PC-3 (cell line): ENCODE data around the gene KCTD6.

Source experiments
- EZH2 ChIP-seq: fragments of 300-600 bp; sonication (generic); IDR thresholded peaks from one replicate; pipeline ENCODE4 v1.6.1; 2017; ENCODE audit warnings: antibody characterized with exemption, mild to moderate bottlenecking, low read length; ENCODE audit not compliant: unreplicated experiment
- TF ChIP-seq, protein P1 (sequence below): fragments of 300-600 bp; sonication (generic); conservative IDR thresholded peaks from 2 replicates; pipeline ENCODE4 v1.5.1; 2017; ENCODE audit warnings: antibody characterized with exemption, low read depth, mild to moderate bottlenecking, low read length

DNA sequence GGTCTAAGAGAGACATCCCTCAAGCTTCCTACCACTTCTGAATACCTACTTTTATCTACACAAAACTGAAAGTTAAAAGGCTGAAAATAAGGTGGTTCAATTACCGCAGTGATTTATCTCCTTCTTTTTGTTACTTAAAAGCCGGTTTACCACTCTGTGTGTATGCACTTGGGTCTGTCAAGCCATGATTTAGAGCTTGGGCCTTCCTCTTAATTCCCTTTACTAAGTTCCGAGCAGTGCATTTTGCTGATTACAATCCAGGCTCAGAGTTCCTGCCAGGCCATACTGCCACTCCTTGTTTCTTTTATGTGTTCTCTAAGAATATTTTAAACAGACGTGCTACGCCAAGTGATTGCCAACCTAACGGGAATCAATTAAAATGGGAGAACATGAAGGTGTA lies 16.5 kb downstream of the KCTD6 start:
- TF ChIP-seq, protein P1, sequence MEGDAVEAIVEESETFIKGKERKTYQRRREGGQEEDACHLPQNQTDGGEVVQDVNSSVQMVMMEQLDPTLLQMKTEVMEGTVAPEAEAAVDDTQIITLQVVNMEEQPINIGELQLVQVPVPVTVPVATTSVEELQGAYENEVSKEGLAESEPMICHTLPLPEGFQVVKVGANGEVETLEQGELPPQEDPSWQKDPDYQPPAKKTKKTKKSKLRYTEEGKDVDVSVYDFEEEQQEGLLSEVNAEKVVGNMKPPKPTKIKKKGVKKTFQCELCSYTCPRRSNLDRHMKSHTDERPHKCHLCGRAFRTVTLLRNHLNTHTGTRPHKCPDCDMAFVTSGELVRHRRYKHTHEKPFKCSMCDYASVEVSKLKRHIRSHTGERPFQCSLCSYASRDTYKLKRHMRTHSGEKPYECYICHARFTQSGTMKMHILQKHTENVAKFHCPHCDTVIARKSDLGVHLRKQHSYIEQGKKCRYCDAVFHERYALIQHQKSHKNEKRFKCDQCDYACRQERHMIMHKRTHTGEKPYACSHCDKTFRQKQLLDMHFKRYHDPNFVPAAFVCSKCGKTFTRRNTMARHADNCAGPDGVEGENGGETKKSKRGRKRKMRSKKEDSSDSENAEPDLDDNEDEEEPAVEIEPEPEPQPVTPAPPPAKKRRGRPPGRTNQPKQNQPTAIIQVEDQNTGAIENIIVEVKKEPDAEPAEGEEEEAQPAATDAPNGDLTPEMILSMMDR: no peak
- TF ChIP-seq EZH2: no peak
